Activated CD8-positive, alpha-beta memory T cell treated with anti-CD3 and anti-CD28 coated beads, Interleukin-2, amount 10 ng/mL, durations not matched to agents 7 days and 5 days (primary cell): ENCODE results near the gene PRKAR1B. TPM values are rescaled to one million over a fixed set of nuclear protein-coding genes. Genes with fewer than 3 reads are reported as not detected.

Experiments
- ATAC-seq: fragments of 150-1000 bp; cut with Tn5 transposase; one replicate; pipeline ENCODE4 v1.10.0; 2021; ENCODE audit warnings: moderate library complexity
- CTCF ChIA-PET: fragments of 350-600 bp; sonication (Branson Sonifier 250); formaldehyde crosslinking; loops from one replicate; lab custom pipeline; 2021; ENCODE audit warnings: antibody characterized with exemption; lab: Charles Lee
- DNase-seq: peaks from one replicate; pipeline ENCODE4 v3.0.0-alpha.2; 2020
- H3K27ac Mint-ChIP-seq: one replicate; pipeline ENCODE4 v1.8.0; 2021; ENCODE audit warnings: mild to moderate bottlenecking, mixed read lengths
- H3K27me3 Mint-ChIP-seq: one replicate; pipeline ENCODE4 v1.8.0; 2021; ENCODE audit warnings: mixed read lengths
- H3K36me3 Mint-ChIP-seq: one replicate; pipeline ENCODE4 v1.8.0; 2021; ENCODE audit warnings: mild to moderate bottlenecking, mixed read lengths
- H3K4me1 Mint-ChIP-seq: one replicate; pipeline ENCODE4 v1.8.0; 2021; ENCODE audit warnings: mixed read lengths
- H3K4me3 Mint-ChIP-seq: one replicate; pipeline ENCODE4 v1.8.0; 2021; ENCODE audit warnings: mild to moderate bottlenecking, moderate library complexity, mixed read lengths
- H3K9me3 Mint-ChIP-seq: one replicate; pipeline ENCODE4 v1.8.0; 2022; ENCODE audit warnings: low read depth, mixed read lengths
- total RNA-seq, 2 experiments: library from RNA; stranded (reverse); gene quantifications; one replicate each; pipeline ENCODE4 v1.2.3, GENCODE V29; 2021

PRKAR1B gene
- total RNA-seq, 2 experiments from 2014 or later = 22.6 to 25.0 TPM

- no peak overlapping the region for H3K27ac Mint-ChIP-seq
- DNase-seq = no peak
- H3K4me3 Mint-ChIP-seq = no peak overlapping the region
- CTCF ChIA-PET = no interaction called here
- no peaks in the 10 kb centered on the region for H3K27me3 Mint-ChIP-seq
- H3K4me1 Mint-ChIP-seq = peaks cover 7% of the 10 kb centered on the region
- no peak for ATAC-seq
- peaks cover 31% of the 10 kb centered on the region for H3K36me3 Mint-ChIP-seq
- peaks cover 8% of the 10 kb centered on the region for H3K9me3 Mint-ChIP-seq
Observed at GRCh38 chr7:591856-592628, 135.0 kb downstream of the PRKAR1B start.

- no peak for DNase-seq
- CTCF ChIA-PET = no interaction called here
- Mint-ChIP-seq H3K36me3 (peaks cover 35% of the 10 kb centered on the region), H3K4me3 (no peak overlapping the region), H3K9me3 (peaks cover 11% of the 10 kb centered on the region), H3K27me3 (no peaks in the 10 kb centered on the region), H3K4me1 (peaks cover 13% of the 10 kb centered on the region), H3K27ac (no peak overlapping the region)
- ATAC-seq = no peak
Observed at GRCh38 chr7:590731-591551, 136.1 kb downstream of the PRKAR1B start.

GRCh38 chr7:589781-590575 is 137.1 kb downstream of the PRKAR1B start:
- Mint-ChIP-seq H3K9me3 (peaks cover 13% of the 10 kb centered on the region), H3K4me3 (no peak overlapping the region), H3K27me3 (no peaks in the 10 kb centered on the region), H3K4me1 (peaks cover 18% of the 10 kb centered on the region), H3K36me3 (peaks cover 38% of the 10 kb centered on the region), H3K27ac (no peak overlapping the region)
- CTCF ChIA-PET = no interaction called here
- ATAC-seq (no peak), DNase-seq (no peak)

DNA sequence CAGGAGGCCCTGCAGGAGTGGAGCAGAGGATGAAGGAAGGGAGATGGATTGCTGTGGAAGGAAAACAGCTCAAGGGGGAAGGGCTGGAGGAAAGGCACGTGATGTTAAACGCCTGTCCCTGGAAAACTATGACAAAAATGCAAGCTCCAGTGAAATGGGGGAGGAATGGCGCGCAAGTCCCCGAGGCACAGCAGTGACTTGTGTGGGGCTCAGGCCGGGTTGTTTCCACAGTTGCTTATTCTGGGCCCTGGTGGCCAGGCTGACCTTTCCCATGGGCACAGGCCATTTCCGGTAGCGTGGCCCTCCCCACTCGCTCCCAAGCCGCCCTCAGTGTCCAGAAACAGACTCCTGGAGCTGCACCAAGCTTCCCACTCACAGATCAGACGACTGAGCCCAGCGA is 139.3 kb downstream of the PRKAR1B start:
- no peak for DNase-seq
- H3K36me3 Mint-ChIP-seq = peaks cover 49% of the 10 kb centered on the region
- H3K27ac Mint-ChIP-seq = no peak overlapping the region
- peaks cover 35% of the 10 kb centered on the region for H3K4me1 Mint-ChIP-seq
- ATAC-seq = no peak
- CTCF ChIA-PET = no interaction called here
- no peaks in the 10 kb centered on the region for H3K27me3 Mint-ChIP-seq
- no peak overlapping the region for H3K4me3 Mint-ChIP-seq
- H3K9me3 Mint-ChIP-seq = peaks cover 13% of the 10 kb centered on the region

GRCh38 chr7:586494-586893 is 140.6 kb downstream of the PRKAR1B start:
- Mint-ChIP-seq H3K27ac (peak overlapping the region; percentile 89), H3K4me3 (no peak overlapping the region), H3K9me3 (peaks cover 13% of the 10 kb centered on the region), H3K27me3 (no peaks in the 10 kb centered on the region), H3K36me3 (peaks cover 49% of the 10 kb centered on the region), H3K4me1 (peaks cover 36% of the 10 kb centered on the region)
- ATAC-seq (no peak), DNase-seq (no peak)
- CTCF ChIA-PET = interaction anchor here (1.2 kb wide), 1 partner anchor 18 kb away, joined by 3 read pairs; no protein-coding TSS in a partner anchor

DNA sequence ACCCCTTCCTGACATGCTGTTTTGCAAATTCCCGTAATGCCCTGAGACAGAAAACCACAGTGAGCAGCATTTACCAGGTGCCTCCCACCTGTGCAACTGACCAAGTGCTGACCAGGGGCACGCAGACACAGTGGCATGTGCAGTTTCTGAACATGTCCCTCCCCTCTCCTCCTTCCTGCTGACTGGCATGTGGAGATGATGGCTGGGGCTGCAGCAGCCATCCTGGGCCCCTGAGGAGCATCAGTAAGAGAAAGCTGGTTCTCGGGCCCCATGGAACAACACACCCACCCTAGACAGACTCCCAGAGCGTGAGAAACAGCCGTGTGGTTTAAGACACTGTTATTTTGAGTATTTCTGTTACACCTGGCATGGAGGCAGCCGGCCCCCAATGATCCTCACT is 141.2 kb downstream of the PRKAR1B start:
- Mint-ChIP-seq H3K27me3 (no peaks in the 10 kb centered on the region), H3K36me3 (peaks cover 49% of the 10 kb centered on the region), H3K4me3 (no peak overlapping the region), H3K9me3 (peaks cover 13% of the 10 kb centered on the region), H3K4me1 (peaks cover 36% of the 10 kb centered on the region), H3K27ac (peak overlapping the region; percentile 89)
- no peak for DNase-seq
- CTCF ChIA-PET = interaction anchor here (1.2 kb wide), 1 partner anchor 18 kb away, joined by 3 read pairs; no protein-coding TSS in a partner anchor
- no peak for ATAC-seq

- ATAC-seq = peak; percentile 73
- Mint-ChIP-seq H3K4me1 (peaks cover 36% of the 10 kb centered on the region), H3K27me3 (no peaks in the 10 kb centered on the region), H3K4me3 (no peak overlapping the region), H3K27ac (peak overlapping the region; percentile 89), H3K36me3 (peaks cover 49% of the 10 kb centered on the region), H3K9me3 (peaks cover 13% of the 10 kb centered on the region)
- CTCF ChIA-PET = interaction anchor here (1.4 kb wide), 1 partner anchor 16 kb away, joined by 8 read pairs; no protein-coding TSS in a partner anchor
- peak; percentile 85 for DNase-seq
Observed at GRCh38 chr7:585229-585711, 141.8 kb downstream of the PRKAR1B start.

- peaks cover 49% of the 10 kb centered on the region for H3K36me3 Mint-ChIP-seq
- no peak overlapping the region for H3K4me3 Mint-ChIP-seq
- DNase-seq (no peak), ATAC-seq (no peak)
- peaks cover 13% of the 10 kb centered on the region for H3K9me3 Mint-ChIP-seq
- CTCF ChIA-PET = interaction anchor here (1.4 kb wide), 1 partner anchor 17 kb away, joined by 8 read pairs; no protein-coding TSS in a partner anchor
- H3K27ac Mint-ChIP-seq = peak overlapping the region; percentile 89
- H3K4me1 Mint-ChIP-seq = peaks cover 36% of the 10 kb centered on the region
- H3K27me3 Mint-ChIP-seq = no peaks in the 10 kb centered on the region
Observed at GRCh38 chr7:584820-585219, 142.3 kb downstream of the PRKAR1B start.

DNA sequence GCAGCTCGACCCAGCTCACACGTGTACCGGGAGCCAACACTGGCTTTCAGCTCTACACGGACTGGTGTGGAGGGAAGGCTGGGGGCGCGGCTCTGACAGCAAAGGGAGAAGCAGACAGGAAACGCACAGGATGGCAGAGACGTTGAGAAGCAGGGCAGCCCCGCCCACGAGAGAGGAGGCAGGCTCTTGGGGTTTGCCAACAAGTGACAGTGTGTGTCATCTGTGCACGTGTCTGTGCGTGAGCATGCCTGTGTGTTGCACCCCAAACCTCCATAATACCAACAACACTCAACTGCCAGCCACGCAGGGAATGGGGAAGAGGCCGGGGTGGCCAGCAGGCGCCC is 143.0 kb downstream of the PRKAR1B start:
- H3K4me1 Mint-ChIP-seq = peaks cover 36% of the 10 kb centered on the region
- H3K36me3 Mint-ChIP-seq = peaks cover 41% of the 10 kb centered on the region
- CTCF ChIA-PET = interaction anchor here (1.4 kb wide), 1 partner anchor 17 kb away, joined by 8 read pairs; no protein-coding TSS in a partner anchor
- peak overlapping the region; percentile 70 for H3K4me3 Mint-ChIP-seq
- peak overlapping the region; percentile 89 for H3K27ac Mint-ChIP-seq
- DNase-seq (peak; percentile 94), ATAC-seq (peak; percentile 86)
- H3K9me3 Mint-ChIP-seq = peaks cover 13% of the 10 kb centered on the region
- no peaks in the 10 kb centered on the region for H3K27me3 Mint-ChIP-seq

GRCh38 chr7:583410-584121 is 143.5 kb downstream of the PRKAR1B start:
- peak overlapping the region; percentile 70 for H3K4me3 Mint-ChIP-seq
- CTCF ChIA-PET = no interaction called here

DNA sequence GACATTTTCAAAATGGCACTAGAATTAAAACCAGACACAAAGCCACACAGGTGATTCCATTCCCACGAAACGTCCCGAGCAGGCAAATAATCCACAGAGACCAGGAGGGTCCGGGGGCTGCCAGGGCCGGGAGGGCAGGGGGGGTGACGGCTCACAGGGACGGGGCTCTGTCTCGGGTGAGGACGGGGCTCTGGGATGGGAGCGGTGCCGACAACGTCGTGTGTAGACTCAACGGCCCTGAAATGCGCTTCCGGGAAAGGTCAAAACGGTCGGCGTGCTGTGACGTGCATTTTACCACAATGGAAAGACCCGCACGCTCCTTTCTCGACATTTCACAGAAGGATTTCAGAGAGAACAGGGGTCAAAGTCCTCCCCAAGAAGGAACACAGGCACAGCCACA is 144.2 kb downstream of the PRKAR1B start:
- Mint-ChIP-seq H3K27ac (peak overlapping the region; percentile 89), H3K9me3 (peaks cover 5% of the 10 kb centered on the region), H3K36me3 (peaks cover 32% of the 10 kb centered on the region), H3K27me3 (no peaks in the 10 kb centered on the region), H3K4me3 (peak overlapping the region; percentile 70), H3K4me1 (peaks cover 36% of the 10 kb centered on the region)
- ATAC-seq = no peak
- no peak for DNase-seq
- CTCF ChIA-PET = no interaction called here

More at GRCh38 chr7:583410-584121, 143.5 kb downstream of the PRKAR1B start:
- Mint-ChIP-seq H3K36me3 (peaks cover 36% of the 10 kb centered on the region), H3K9me3 (peaks cover 9% of the 10 kb centered on the region), H3K27me3 (no peaks in the 10 kb centered on the region), H3K4me1 (peaks cover 36% of the 10 kb centered on the region), H3K27ac (peak overlapping the region; percentile 89)
- ATAC-seq (peak; percentile 49), DNase-seq (no peak)

DNA sequence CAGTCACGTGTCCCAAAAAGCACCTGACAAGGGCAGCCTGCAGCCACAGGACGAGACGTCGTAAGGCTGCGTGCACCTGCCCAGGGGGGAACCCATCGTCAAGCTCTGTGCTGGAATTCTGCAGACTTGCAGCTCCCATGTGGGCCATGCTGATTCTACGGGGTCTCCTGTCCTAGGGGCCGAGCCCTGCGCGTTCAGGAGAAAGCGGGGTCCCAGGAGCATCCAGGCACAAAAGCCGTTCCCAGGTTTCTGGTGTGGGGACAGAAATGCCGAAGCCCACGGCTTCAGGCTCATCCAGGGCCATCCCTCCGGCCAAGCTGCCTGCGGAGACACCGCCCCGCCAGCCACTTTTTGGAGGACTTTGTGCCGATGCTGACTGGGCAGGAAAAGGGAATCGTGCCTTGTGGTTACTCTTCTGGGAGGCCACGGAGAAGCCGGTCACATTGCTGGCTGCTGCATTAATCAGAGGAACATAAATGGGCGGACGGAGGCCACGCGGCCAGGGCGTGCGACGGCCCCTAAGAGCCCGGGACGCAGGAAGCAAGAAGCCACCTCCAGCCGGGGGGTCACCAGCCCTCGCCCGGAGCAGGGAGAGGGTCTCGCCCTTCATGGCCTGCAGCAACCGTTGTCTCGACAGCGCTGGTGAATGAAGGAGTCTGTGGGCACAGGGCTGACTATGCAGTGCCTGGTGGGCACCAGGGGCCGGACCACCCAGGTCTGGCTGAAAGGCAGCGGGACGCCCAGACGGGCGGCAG is 144.8 kb downstream of the PRKAR1B start:
- H3K36me3 Mint-ChIP-seq = peaks cover 28% of the 10 kb centered on the region
- DNase-seq = no peak
- no peak overlapping the region for H3K4me3 Mint-ChIP-seq
- H3K4me1 Mint-ChIP-seq = peaks cover 36% of the 10 kb centered on the region
- CTCF ChIA-PET = no interaction called here
- ATAC-seq = no peak
- H3K9me3 Mint-ChIP-seq = peaks cover 5% of the 10 kb centered on the region
- no peak overlapping the region for H3K27ac Mint-ChIP-seq
- H3K27me3 Mint-ChIP-seq = no peaks in the 10 kb centered on the region
